NCI-H524 (cell line): ENCODE results near the gene KCNJ5.

Source experiments
- DNase-seq, 2 experiments: peaks; one replicate each; lab custom pipeline; 2025; lab: John Stamatoyannopoulos, UW

Gene KCNJ5

DNA sequence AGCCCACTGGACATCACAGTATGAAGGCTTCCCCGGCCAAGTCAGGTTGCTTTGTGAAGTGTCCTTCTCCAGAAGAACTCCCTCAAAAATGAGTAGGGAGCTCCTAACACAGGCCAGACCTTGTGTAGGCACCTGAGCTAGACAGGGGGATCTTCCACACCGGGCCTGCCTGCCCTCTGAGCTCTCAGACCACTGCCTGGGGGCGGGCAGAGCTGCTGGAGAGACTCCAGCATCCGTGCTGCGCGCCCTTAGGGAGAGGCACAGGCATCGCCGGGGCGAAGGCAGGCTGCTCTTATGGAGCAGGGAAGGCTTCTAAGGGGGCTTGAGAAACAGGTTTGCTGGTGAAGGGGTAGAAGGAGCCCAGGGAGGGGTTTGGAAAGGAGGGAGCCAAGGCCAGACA is 4.4 kb downstream of the KCNJ5 start:
- no peak for DNase-seq

DNA sequence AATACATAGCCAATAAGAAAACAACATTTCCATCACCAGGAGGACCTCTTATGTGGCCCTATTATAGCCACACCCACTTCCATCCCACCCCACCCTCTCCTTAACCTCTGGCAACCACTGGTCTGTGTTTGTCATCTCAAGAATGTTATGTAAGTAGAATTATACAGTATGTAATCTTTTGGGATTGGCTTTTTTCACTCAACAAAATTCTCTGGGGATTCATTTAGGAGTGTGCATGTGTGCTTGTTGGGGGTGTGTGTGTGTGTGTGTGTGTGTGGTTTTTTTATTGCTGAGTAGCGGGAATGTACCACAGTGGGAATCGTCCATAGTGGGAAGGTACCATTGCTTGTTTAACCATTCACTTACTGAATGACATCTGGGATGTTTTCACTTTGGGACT is 5.2 kb downstream of the KCNJ5 start:
- no peak for DNase-seq

DNA sequence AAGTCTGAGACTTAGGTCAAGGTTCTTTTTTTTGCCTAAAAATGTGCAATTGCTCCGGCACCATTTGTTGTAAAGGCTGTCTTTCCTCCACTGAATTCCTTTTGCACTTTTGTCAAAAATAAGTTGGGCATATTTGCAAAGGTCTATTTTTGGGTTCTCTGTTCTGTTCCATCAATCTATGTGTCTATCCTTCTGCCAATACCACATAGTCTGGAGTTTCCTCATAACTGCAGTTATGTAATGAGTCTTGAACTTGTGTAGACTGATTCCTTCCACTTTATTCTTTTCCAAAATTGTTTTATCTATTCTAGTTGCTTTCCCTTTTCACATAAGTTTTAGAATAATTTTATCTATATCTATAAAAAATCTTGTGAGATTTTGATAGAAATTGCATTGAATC is 6.7 kb downstream of the KCNJ5 start:
- DNase-seq, result no peak

DNA sequence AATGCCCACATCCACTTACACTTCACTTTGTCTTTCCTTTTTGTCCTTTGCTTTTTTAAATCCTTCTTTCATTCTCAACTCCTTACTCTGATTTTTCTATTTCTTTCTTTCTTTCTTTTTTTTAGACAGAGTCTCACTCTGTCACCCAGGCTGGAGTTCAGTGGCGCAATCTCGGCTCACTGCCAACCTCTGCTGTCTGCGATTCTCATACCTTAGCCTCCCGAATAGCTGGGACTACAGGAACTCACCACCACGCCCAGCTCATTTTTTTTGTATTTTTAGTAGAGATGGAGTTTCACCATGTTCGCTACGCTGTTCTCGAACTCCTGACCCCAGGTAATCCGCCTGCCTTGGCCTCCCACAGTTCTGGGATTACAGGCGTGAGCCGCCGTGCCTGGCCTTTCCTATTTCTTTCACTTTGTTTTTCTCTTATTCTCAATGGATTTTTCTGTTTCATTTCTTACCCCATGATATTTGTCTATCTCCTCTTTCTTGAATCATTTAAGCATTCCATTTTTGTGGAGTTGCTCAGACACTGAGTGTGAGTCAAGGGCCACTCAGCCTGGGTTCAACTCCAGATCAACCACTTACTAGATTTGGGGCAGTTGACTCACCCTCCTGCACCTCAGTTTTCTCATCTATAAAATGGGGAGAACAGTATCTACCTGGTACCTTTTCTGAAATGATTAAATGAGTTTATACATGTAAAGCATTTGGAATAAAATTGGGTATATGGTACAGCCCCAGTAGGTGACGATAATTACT is 7.6 kb downstream of the KCNJ5 start:
- DNase-seq, result no peak

DNA sequence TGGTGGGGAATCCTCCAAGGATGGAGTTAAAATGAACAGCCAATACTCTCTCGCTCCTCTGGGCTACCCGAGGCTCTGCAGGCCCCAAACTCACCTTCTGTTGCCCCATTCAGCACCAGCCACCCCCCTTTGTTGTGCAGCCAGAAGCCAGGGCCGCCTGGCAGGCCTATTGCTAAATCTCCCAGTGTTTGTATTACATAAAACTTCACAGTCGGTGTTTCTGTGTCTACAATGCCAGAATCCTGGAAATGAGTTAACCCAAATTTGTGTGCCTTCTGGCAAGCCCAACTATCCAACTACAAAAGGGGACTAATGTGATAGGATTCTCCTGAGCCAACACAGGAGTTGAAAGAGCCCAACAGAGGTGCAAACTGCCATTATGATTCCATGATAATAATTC is 9.3 kb downstream of the KCNJ5 start:
- DNase-seq, result no peak

DNA sequence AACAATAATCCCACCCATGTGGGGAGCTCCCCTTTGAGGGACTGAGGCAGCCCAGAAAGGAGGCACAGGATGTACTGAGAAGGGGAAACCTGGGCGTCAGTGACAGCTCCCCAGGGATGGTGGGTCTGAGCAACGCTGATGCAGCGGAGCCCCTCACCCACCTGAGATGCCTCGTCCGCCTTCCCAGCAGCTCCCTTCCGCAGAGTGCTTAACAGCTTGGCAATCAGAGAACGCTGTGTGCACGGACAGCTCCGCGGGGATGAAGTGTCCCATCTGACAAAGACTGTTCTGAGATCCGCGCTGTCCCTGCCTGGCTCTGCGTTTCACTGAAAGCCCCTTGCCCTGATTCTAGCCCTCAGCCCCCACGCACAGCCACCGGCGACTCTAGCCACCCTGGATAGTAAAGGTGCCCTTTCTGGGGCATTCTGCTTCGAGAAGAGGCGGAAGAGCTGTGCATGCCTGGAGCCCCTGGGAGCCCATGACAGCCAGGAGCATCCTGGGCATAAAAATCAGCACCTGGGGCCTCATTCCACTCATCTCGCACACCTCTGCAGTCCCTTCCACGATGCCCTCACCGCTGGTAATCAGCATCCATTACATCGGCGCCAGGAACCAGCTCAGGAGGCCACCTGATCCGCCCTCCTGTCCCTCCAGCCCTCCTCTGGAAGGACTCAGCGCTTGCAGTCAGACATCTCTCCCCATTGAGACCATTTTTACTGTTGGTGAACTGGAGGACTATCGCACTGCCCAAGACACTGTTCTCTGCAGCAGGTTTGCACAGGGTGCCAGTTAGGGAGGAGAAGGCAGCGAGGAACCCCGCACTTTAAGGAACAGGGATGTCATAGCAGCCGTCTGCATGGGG is 10.7 kb downstream of the KCNJ5 start:
- no peak for DNase-seq

DNA sequence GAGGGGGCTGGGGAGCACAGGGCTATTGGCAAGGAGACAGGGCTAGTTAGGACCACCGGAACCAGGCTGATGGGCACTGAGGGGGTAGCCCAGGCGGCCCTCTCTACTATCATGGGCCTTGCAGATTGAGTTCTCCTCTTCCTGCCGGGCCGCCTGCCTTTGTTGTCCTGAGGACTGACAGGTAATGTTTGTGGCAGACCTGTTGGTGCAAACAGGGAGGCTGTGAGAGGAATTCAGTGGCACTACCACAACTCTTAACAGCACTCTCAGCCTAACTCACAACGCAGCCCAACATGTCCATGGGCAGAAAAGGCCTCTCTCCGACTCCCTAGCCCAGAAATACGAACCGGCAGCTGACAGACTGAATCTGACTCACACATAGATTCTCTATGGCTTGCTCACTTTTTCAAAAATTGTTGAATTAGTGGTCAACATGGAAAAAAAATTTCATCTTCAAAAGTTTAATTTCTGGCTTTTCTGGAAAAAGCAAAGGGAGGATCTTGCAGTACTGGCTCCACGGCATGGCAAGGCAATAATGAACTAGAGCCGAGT is 11.4 kb downstream of the KCNJ5 start:
- DNase-seq, result no peak

DNA sequence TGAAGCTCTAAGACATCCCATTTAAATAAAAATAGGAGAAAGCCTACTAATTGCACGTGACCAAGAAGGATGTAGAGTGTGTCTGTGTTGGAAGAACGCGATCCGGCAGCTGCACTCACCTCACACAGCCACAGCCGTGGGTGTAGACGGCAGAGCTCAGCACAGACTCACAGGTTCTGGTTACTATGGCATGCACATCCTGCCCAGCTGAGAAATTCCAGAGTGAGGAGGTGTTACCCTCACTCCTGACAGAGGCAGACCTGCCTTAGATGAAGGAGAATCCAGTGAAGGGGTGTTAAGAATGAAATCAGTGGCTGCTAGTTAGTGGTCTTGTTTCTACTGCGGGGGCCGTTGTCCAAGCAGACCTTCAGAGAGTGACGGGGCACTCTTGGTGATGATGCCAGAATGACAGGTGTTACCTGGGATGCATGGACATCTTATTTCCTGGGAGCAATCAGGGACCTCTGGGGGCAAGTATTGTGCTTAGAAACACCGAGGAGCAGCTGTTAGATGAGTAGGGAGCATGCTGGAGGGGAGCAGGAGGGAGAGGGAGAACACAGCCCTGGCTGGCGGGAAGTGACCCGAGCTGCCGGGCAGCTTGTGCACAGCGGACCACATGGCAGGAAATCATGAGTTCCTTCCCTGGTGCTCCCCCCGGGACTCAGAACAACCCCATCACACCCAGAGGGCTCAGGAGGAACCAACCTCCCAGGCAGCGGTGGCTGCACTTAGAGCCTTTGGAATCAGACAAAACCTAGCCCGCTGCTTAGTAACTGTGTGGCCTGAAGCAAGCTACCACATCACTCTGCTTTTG is 12.3 kb downstream of the KCNJ5 start:
- DNase-seq, result no peak

DNA sequence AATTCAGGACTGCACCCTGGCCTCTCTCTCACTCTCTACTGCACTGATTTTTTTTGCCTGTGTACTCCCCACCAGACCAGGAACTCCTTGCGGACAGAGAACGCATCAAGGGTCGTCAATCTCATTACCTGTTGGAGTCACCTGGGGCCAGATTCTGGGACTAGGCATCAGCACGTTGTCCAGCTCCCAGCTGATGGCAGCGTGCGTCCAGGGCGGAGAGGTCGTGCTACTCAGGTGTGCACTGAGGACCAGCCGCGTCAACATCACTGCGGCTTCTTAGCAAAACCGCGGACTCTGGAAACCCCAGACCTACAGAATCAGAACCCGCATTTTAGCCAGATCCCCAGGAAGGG is 13.1 kb downstream of the KCNJ5 start:
- no peak for DNase-seq

DNA sequence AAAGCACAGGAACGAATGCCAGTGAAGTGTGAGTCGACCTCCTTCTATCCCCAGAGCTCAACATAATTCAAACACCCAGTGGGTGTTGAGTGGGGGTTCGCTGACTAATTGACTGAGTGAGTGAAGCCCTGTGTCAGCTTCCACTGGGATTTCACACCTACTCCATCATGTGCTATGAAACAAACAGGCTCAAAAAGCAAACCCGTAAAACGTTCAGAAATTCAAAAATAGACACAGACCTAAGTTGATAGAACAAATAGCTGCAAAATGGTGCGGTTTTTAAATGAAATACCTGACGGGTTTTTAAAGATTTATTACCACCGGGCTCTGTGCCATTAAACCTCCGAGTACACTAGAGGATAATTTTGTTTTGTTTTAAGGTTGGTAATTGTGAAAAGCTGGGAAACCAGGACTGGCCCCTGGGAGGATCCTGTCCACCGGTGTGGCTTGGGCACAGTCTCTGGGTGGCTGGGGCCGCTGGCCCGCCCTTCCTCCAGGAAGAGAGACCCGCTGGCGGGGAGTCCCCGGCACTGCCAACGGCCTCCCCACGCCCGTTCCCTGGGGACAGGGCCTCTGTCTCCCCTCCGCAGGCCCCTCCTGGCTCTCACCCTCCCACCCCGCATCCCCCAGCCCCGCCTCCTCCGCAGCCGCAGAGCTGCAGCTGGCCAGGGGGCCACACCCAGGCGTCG is 13.6 kb downstream of the KCNJ5 start:
- peak in 1 of 2 experiments; percentile 60 for DNase-seq

DNA sequence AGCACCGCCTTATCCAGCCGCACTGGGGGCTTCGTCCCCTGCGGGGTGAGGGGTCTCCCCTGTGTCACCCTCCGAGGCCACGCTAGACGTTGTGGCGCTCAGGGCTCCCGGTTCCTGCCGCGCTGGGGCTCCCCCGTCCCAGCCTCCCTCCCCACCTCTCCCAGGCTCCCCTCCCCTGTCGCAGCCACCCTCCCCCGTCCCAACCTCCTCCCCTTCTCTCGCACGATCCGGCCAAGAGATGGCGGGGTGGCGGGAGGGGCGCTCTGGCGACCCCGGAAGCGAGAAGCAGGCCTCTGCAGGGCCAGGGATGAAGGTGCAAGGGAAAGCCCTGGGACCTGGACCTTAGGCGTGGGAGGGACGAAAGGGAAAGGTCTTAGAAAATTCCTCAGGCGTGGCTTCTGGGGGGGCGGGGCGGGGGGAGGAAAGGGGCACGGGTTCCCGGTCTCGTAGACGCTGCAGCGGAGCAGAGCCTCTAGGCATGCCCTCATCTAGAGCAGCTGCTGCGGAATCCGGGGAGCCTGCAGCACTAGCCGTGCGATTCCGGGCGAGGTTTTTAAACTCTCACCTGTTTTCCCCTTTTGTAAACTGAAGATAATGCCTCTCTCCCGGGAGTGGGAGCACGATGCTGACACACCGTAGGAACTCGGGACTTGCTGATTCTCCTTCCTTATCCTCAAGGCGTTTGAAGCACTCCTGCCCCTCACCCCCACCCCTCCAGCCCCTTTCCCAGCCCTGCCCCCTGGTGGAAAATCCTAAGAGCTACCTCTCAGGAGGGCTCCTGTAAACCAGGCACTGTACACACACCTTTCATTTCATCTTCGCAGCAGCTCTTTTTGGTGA is 14.4 kb downstream of the KCNJ5 start:
- DNase-seq, result peak; percentile 62 to 73

DNA sequence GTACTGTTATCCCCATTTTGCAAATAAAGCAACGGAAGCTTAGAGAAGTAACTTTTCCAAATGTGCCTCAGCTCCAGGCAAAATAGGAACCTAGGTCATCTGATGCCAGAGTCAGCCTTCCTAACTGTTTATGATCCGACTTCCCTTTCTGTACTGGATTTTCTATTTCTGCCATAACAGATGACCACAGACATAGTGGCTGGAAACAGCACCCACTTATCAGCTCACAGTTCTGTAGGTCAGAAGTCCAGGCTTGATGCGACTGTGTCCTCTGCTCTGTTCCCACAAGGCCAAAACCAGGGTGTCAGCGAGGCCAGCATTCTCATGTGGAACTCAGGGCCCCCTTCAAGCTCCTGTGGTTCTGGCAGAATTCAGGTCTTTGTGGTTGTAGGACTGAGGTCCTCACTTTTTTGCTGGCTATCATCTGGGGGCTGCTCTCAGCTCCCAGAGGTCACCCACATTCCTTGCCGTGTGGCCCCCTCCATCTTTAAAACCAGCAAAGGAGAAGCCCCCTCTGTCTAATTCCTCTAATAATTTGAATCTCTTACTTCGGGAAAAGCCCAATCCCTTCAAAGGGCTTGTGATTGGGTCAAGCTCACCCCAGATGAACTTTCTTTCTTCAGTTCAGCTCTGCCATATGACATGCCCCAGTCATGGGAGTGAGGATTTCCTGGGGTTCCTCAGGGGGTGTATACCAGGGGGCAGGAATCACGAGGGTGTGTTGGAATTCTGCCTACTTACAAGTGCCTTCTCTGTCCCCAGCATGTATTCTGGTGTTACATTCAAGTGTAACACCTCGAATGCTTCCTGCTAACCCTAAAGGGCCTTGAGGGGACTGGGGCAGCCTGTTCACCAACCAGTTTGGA is 15.3 kb downstream of the KCNJ5 start:
- no peak for DNase-seq

DNA sequence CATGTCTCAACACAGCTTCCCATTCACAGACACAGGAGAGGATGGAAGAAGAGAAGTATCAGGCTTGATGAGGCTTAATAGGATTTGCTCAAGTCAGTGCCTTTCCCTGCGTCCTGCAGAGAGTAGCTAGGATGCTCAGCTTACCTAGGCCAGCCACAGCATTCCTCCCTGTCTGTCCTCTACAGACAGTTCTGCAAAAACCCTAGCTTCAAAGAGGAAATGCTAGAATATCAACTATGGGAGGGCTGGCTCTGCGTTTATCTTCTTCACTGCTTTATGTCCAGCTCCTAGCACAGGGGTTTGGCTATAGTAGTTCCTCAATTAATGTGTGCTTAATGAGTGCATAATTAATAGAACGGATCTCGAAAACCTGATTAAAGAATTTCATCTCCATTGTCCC is 16.4 kb downstream of the KCNJ5 start:
- no peak for DNase-seq

DNA sequence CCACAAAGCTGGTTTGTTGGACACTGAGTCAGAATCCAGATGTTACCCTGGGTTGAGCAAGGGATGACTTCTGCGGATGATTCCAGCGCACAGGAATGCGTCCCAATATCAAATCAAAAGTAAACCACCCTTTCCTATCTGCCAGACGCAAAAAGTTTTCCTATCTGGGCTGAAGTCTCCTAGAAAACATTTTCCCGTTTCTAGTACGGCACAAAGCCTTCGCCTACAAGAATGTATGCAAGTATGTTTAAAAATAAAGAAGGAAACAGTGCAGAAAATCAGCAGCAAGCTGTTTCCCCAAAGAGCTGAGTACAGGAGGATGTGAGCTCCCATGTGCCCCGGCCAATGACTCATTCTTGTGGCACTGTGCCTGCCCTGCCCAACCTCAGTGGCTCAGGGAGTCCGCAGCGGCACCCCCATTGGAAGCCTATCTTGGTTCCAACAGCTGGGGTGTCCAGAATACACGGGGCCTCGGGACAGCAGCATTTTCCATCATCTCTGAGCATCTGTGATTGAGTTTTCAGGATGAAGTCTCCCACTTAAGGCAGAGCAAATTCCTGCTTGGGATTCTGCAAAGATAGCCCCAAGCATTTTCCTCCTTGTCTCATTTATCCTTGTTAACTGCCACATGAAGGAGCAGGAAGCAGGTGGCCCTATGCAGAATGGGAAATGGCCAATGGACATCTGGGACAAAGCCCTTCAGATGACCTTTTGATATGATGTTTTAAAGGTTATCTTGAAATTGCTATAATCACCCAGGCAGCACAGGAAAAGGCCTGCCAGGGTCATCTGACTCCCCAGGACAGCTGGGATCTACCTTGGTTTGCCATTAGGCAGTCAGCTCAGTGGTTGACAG is 17.5 kb downstream of the KCNJ5 start:
- no peak for DNase-seq

DNA sequence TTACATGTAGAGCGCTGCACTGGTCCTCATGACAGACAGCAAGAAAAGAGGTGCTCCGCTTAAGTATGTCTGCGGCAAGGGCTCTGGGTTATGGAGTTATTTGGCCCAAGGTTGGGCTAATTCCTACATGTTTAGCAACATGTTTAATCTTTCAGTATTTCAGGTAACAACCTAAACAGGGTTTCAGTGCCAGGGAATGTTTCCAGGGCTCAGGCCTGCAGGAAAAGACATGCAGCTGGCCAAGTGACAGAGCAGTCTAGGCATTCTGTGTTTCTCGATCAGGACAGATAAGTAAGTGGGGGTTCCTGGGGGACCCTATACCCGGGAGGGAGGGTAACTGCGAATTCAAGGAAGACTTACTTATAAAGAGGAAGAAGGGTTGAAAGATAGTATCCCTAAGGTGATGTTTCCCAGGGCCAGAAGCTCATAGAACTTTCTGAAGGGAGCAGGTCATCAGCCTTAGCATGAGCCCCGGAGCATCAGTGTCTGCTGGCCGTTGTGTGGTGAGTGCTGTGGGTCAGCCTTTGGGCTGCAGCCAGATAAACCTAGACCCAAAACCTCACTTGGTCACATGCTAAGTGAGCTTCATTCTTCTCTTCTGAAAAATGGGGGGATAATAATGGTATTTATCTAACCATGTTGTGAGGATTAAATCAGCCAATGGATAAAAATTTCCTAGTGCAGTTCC is 18.4 kb downstream of the KCNJ5 start:
- no peak for DNase-seq

DNA sequence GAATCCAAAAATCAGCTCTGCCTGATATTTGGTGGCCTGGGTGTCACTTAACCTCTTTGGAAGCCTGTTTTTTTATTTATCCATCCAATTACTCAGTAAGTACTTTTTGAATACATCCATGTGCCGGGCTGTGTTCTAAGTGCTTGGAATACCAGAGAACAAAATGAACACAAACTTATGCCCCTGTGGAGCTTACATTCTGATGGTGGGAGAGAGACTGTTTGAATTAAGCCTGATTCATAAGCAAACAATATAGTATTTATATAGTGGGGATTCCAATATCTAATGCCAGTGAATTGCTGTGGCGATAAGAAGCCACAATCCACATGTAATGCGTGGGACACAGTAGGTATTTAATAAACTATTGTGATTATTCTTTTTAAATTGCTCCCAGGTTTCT is 19.4 kb downstream of the KCNJ5 start:
- DNase-seq, result no peak

DNA sequence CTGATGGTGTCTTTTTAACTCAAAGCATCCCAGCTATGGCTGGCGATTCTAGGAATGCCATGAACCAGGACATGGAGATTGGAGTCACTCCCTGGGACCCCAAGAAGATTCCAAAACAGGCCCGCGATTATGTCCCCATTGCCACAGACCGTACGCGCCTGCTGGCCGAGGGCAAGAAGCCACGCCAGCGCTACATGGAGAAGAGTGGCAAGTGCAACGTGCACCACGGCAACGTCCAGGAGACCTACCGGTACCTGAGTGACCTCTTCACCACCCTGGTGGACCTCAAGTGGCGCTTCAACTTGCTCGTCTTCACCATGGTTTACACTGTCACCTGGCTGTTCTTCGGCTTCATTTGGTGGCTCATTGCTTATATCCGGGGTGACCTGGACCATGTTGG is 20.1 kb downstream of the KCNJ5 start:
- no peak for DNase-seq

DNA sequence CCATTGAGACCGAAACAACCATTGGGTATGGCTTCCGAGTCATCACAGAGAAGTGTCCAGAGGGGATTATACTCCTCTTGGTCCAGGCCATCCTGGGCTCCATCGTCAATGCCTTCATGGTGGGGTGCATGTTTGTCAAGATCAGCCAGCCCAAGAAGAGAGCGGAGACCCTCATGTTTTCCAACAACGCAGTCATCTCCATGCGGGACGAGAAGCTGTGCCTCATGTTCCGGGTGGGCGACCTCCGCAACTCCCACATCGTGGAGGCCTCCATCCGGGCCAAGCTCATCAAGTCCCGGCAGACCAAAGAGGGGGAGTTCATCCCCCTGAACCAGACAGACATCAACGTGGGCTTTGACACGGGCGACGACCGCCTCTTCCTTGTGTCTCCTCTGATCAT is 20.5 kb downstream of the KCNJ5 start:
- DNase-seq, result no peak
